Progenitor cell of endocrine pancreas (in vitro differentiated cells): Measurements from ENCODE around the gene NRXN3. TPM values are rescaled to one million over a fixed set of nuclear protein-coding genes. Genes with fewer than 3 reads are reported as not detected.

Experiments used
- DNase-seq: peaks from one replicate; pipeline ENCODE4 v3.0.0; 2021; ENCODE audit warnings: low spot score; ENCODE audit not compliant: unreplicated experiment
- H3K27ac Mint-ChIP-seq: 2 replicates; pipeline ENCODE4 v1.8.0; 2021; ENCODE audit warnings: mild to moderate bottlenecking, moderate library complexity, mixed read lengths
- H3K27me3 Mint-ChIP-seq: 2 replicates; pipeline ENCODE4 v1.8.0; 2021; ENCODE audit warnings: mixed read lengths
- H3K36me3 Mint-ChIP-seq: 2 replicates; pipeline ENCODE4 v1.8.0; 2022; ENCODE audit warnings: mixed read lengths; ENCODE audit not compliant: insufficient read depth
- H3K4me1 Mint-ChIP-seq: 2 replicates; pipeline ENCODE4 v1.8.0; 2021; ENCODE audit warnings: low read depth, mixed read lengths
- H3K4me3 Mint-ChIP-seq: 2 replicates; pipeline ENCODE4 v1.8.0; 2021; ENCODE audit warnings: low read depth, mild to moderate bottlenecking, moderate library complexity, mixed read lengths
- H3K9me3 Mint-ChIP-seq: 2 replicates; pipeline ENCODE4 v1.8.0; 2021; ENCODE audit warnings: low read depth, mixed read lengths
- total RNA-seq: library from RNA; stranded (reverse); gene quantifications from 2 replicates; pipeline ENCODE4 v1.2.1, GENCODE V29; 2021
- TF ChIP-seq, protein P1 (sequence below): fragments of 200-600 bp; sonication (generic); IDR thresholded peaks from one replicate; pipeline ENCODE4 v1.5.0; 2021; ENCODE audit warnings: antibody characterized with exemption, mild to moderate bottlenecking; ENCODE audit not compliant: unreplicated experiment

The NRXN3 gene
- total RNA-seq, 1 donor from 2014 or later, result 22.1 TPM

GRCh38 chr14:79256380-79256779, 1086.2 kb downstream of the NRXN3 start:
- Mint-ChIP-seq H3K4me3 (no peak overlapping the region), H3K27ac (no peak overlapping the region), H3K27me3 (peaks cover 11% of the 10 kb centered on the region), H3K36me3 (no peaks in the 10 kb centered on the region), H3K4me1 (peaks cover 4% of the 10 kb centered on the region), H3K9me3 (peaks cover 6% of the 10 kb centered on the region)
- DNase-seq, result no peak
- TF ChIP-seq, protein P1, sequence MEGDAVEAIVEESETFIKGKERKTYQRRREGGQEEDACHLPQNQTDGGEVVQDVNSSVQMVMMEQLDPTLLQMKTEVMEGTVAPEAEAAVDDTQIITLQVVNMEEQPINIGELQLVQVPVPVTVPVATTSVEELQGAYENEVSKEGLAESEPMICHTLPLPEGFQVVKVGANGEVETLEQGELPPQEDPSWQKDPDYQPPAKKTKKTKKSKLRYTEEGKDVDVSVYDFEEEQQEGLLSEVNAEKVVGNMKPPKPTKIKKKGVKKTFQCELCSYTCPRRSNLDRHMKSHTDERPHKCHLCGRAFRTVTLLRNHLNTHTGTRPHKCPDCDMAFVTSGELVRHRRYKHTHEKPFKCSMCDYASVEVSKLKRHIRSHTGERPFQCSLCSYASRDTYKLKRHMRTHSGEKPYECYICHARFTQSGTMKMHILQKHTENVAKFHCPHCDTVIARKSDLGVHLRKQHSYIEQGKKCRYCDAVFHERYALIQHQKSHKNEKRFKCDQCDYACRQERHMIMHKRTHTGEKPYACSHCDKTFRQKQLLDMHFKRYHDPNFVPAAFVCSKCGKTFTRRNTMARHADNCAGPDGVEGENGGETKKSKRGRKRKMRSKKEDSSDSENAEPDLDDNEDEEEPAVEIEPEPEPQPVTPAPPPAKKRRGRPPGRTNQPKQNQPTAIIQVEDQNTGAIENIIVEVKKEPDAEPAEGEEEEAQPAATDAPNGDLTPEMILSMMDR, result no peak

DNA sequence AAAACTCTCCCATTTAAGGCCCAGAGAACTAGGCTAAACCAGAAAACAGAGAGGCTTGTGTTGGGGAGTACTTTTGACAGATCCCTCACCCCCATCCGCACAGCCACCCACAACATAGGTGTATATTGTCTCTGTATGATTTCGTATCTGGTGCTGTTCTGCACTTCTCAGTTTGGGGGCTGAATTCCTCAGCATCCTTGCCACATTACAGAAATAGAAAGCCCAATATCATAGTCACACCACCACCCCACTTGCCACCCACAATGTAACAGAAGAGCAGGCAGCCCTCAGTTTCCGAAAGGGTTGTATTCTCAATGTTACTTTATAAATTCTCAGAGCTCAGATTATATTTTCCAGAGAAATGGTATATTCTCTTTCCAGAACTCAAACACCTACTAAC, 1090.2 kb downstream of the NRXN3 start:
- peaks cover 11% of the 10 kb centered on the region for H3K27me3 Mint-ChIP-seq
- TF ChIP-seq, protein P1, result no peak
- H3K27ac Mint-ChIP-seq, result no peak overlapping the region
- no peaks in the 10 kb centered on the region for H3K9me3 Mint-ChIP-seq
- H3K4me1 Mint-ChIP-seq, result peaks cover 4% of the 10 kb centered on the region
- H3K4me3 Mint-ChIP-seq, result no peak overlapping the region
- no peak for DNase-seq
- H3K36me3 Mint-ChIP-seq, result no peaks in the 10 kb centered on the region

- Mint-ChIP-seq H3K9me3 (no peaks in the 10 kb centered on the region), H3K4me3 (no peak overlapping the region), H3K36me3 (no peaks in the 10 kb centered on the region), H3K4me1 (no peaks in the 10 kb centered on the region), H3K27me3 (peaks cover 13% of the 10 kb centered on the region), H3K27ac (no peak overlapping the region)
- DNase-seq, result no peak
- TF ChIP-seq, protein P1, result no peak
Measured at GRCh38 chr14:79265366-79265946, 1095.3 kb downstream of the NRXN3 start.

GRCh38 chr14:79270361-79270760, 1100.2 kb downstream of the NRXN3 start:
- Mint-ChIP-seq H3K4me3 (no peak overlapping the region), H3K9me3 (no peaks in the 10 kb centered on the region), H3K27me3 (peaks cover 11% of the 10 kb centered on the region), H3K27ac (no peak overlapping the region), H3K4me1 (no peaks in the 10 kb centered on the region), H3K36me3 (no peaks in the 10 kb centered on the region)
- TF ChIP-seq, protein P1, result no peak
- DNase-seq, result no peak

DNA sequence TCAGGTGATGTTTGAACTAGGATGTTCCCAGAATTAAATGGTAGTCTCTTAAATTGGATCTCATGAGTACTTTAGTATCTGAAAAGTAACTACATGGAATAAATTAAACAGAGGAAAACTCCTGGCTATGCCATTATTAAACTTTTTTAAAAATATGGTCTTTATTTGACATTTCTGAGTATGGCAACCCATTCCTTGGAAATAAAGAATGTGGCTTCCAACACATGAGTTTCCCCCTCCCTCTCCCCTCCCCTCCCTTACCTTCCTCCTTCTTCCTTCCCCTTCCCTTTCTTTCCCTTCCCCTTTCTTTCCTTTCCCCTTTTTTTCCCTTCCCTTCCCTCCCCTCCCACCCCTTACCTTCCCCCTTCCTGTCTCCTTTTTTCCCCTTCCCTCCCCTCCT, 1100.9 kb downstream of the NRXN3 start:
- TF ChIP-seq, protein P1, result no peak
- Mint-ChIP-seq H3K36me3 (no peaks in the 10 kb centered on the region), H3K4me3 (no peak overlapping the region), H3K4me1 (no peaks in the 10 kb centered on the region), H3K27ac (no peak overlapping the region), H3K9me3 (no peaks in the 10 kb centered on the region), H3K27me3 (peaks cover 19% of the 10 kb centered on the region)
- DNase-seq, result no peak
